Activated naive CD8-positive, alpha-beta T cell treated with anti-CD3 and anti-CD28 coated beads, Interleukin-2, amount 10 ng/mL, durations not matched to agents 7 days and 5 days (primary cell): ENCODE results near the gene ARFIP1. TPM values are rescaled to one million over a fixed set of nuclear protein-coding genes. Genes with fewer than 3 reads are reported as not detected.

Experiments
- ATAC-seq: fragments of 150-1000 bp; cut with Tn5 transposase; one replicate; pipeline ENCODE4 v1.10.0; 2021; ENCODE audit warnings: low read depth, moderate library complexity
- POLR2A ChIA-PET: fragments of 350-600 bp; sonication (Branson Sonifier 250); formaldehyde crosslinking; loops from one replicate; lab custom pipeline; 2021; ENCODE audit warnings: antibody characterized with exemption; lab: Charles Lee
- DNase-seq: peaks from one replicate; pipeline ENCODE4 v3.0.0; 2021
- H3K27ac Mint-ChIP-seq: one replicate; pipeline ENCODE4 v1.8.0; 2022; ENCODE audit warnings: mild to moderate bottlenecking, mixed read lengths
- H3K27me3 Mint-ChIP-seq: one replicate; pipeline ENCODE4 v1.8.0; 2022; ENCODE audit warnings: mild to moderate bottlenecking, moderate library complexity, mixed read lengths
- H3K36me3 Mint-ChIP-seq: one replicate; pipeline ENCODE4 v1.8.0; 2021; ENCODE audit warnings: mild to moderate bottlenecking, mixed read lengths
- H3K4me1 Mint-ChIP-seq: one replicate; pipeline ENCODE4 v1.8.0; 2021; ENCODE audit warnings: mixed read lengths
- H3K4me3 Mint-ChIP-seq: one replicate; pipeline ENCODE4 v1.8.0; 2022; ENCODE audit warnings: mild to moderate bottlenecking, moderate library complexity, mixed read lengths
- H3K9me3 Mint-ChIP-seq: one replicate; pipeline ENCODE4 v1.8.0; 2021; ENCODE audit warnings: mixed read lengths
- total RNA-seq, 2 experiments: library from RNA; stranded (reverse); gene quantifications; one replicate each; pipeline ENCODE4 v1.2.3, GENCODE V29; 2021

The ARFIP1 gene
- total RNA-seq, 2 experiments from 2014 or later, result 18.4 to 19.4 TPM

- H3K4me1 Mint-ChIP-seq, result no peaks in the 10 kb centered on the region
- no peaks in the 10 kb centered on the region for H3K9me3 Mint-ChIP-seq
- H3K27me3 Mint-ChIP-seq, result peaks cover 9% of the 10 kb centered on the region
- POLR2A ChIA-PET, result no interaction called here
- H3K4me3 Mint-ChIP-seq, result no peak overlapping the region
- DNase-seq (no peak), ATAC-seq (no peak)
- H3K36me3 Mint-ChIP-seq, result no peaks in the 10 kb centered on the region
- H3K27ac Mint-ChIP-seq, result no peak overlapping the region
These were observed 181.4 kb downstream of the ARFIP1 start for GRCh38 chr4:152961014-152961772.

- no peak for ATAC-seq
- Mint-ChIP-seq H3K4me3 (no peak overlapping the region), H3K36me3 (no peaks in the 10 kb centered on the region), H3K9me3 (no peaks in the 10 kb centered on the region), H3K4me1 (no peaks in the 10 kb centered on the region), H3K27ac (no peak overlapping the region), H3K27me3 (peaks cover 9% of the 10 kb centered on the region)
- DNase-seq, result no peak
- POLR2A ChIA-PET, result no interaction called here
These were observed 182.0 kb downstream of the ARFIP1 start for GRCh38 chr4:152961773-152962115.

Other genes starting within 250 kb of the ARFIP1 start
- 10 to 100 TPM; 80.2 to 91.2 TPM for gene FBXW7, start 243.9 kb upstream of the ARFIP1 start, total RNA-seq
- gene TMEM154, start 100.0 kb upstream of the ARFIP1 start, total RNA-seq, result 10 to 100 TPM; 21.9 to 24.7 TPM
- under 1 TPM; 0.34 to 0.47 TPM for gene TIGD4, start 224 bp upstream of the ARFIP1 start, total RNA-seq
- under 1 TPM; 0.22 to 0.26 TPM for gene FHDC1, start 156.4 kb downstream of the ARFIP1 start, total RNA-seq